Chondrocyte (in vitro differentiated cells): ENCODE data around the gene FAM193A. TPM values are rescaled to one million over a fixed set of nuclear protein-coding genes. Genes with fewer than 3 reads are reported as not detected.
"Not testable (repeated sequence)": the region's sequence is repeated elsewhere in the genome, so short reads cannot be mapped to it uniquely, and the experiment has no call there.

Experiments used
- DNase-seq: peaks from one replicate; pipeline ENCODE4 v3.0.0; 2021; ENCODE audit warnings: mixed read lengths, low spot score
- H3K27ac Mint-ChIP-seq: one replicate; pipeline ENCODE4 v1.8.0; 2021; ENCODE audit warnings: mild to moderate bottlenecking, moderate library complexity, mixed read lengths; ENCODE audit not compliant: unreplicated experiment
- H3K27me3 Mint-ChIP-seq: 2 replicates; pipeline ENCODE4 v1.8.0; 2021; ENCODE audit warnings: low read depth, mixed read lengths
- H3K36me3 Mint-ChIP-seq: 2 replicates; pipeline ENCODE4 v1.8.0; 2021; ENCODE audit warnings: low read depth, mixed read lengths
- H3K4me1 Mint-ChIP-seq: 2 replicates; pipeline ENCODE4 v1.8.0; 2021; ENCODE audit warnings: low read depth, mild to moderate bottlenecking, mixed read lengths
- H3K4me3 Mint-ChIP-seq: one replicate; pipeline ENCODE4 v1.8.0; 2021; ENCODE audit warnings: mild to moderate bottlenecking, moderate library complexity, mixed read lengths; ENCODE audit not compliant: unreplicated experiment
- H3K9me3 Mint-ChIP-seq: 2 replicates; pipeline ENCODE4 v1.8.0; 2021; ENCODE audit warnings: low read depth, mixed read lengths
- total RNA-seq: library from RNA; stranded (reverse); gene quantifications from 3 replicates; pipeline ENCODE4 v1.2.1, GENCODE V29; 2021
- TF ChIP-seq, protein P1 (sequence below): fragments of 200-600 bp; sonication (generic); IDR thresholded peaks from 2 replicates; pipeline ENCODE4 v1.5.0; 2021; ENCODE audit warnings: antibody characterized with exemption, mild to moderate bottlenecking, moderate library complexity

Gene FAM193A
- total RNA-seq, 1 donor from 2014 or later = 24.9 TPM

GRCh38 chr4:2725380-2725779 is 188.9 kb downstream of the FAM193A start:
- Mint-ChIP-seq H3K27me3 (no peaks in the 10 kb centered on the region), H3K4me3 (no peak overlapping the region), H3K27ac (no peak overlapping the region), H3K9me3 (no peaks in the 10 kb centered on the region), H3K4me1 (no peaks in the 10 kb centered on the region), H3K36me3 (peaks cover 3% of the 10 kb centered on the region)
- DNase-seq = no peak
- TF ChIP-seq, protein P1, sequence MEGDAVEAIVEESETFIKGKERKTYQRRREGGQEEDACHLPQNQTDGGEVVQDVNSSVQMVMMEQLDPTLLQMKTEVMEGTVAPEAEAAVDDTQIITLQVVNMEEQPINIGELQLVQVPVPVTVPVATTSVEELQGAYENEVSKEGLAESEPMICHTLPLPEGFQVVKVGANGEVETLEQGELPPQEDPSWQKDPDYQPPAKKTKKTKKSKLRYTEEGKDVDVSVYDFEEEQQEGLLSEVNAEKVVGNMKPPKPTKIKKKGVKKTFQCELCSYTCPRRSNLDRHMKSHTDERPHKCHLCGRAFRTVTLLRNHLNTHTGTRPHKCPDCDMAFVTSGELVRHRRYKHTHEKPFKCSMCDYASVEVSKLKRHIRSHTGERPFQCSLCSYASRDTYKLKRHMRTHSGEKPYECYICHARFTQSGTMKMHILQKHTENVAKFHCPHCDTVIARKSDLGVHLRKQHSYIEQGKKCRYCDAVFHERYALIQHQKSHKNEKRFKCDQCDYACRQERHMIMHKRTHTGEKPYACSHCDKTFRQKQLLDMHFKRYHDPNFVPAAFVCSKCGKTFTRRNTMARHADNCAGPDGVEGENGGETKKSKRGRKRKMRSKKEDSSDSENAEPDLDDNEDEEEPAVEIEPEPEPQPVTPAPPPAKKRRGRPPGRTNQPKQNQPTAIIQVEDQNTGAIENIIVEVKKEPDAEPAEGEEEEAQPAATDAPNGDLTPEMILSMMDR = no peak

- not testable (repeated sequence) for H3K4me1 Mint-ChIP-seq, H3K27me3 Mint-ChIP-seq, H3K4me3 Mint-ChIP-seq, H3K27ac Mint-ChIP-seq, H3K36me3 Mint-ChIP-seq, H3K9me3 Mint-ChIP-seq
- DNase-seq = peak; percentile 26
Observed at GRCh38 chr4:2726881-2727280, 190.4 kb downstream of the FAM193A start.

- peak; percentile 0 for DNase-seq
- peaks cover 11% of the 10 kb centered on the region for H3K36me3 Mint-ChIP-seq
- H3K27me3 Mint-ChIP-seq = no peaks in the 10 kb centered on the region
- H3K4me1 Mint-ChIP-seq = no peaks in the 10 kb centered on the region
- no peak overlapping the region for H3K27ac Mint-ChIP-seq
- TF ChIP-seq, protein P1 = no peak
- H3K4me3 Mint-ChIP-seq = no peak overlapping the region
- no peaks in the 10 kb centered on the region for H3K9me3 Mint-ChIP-seq
Observed at GRCh38 chr4:2728221-2728620, 191.8 kb downstream of the FAM193A start.

DNA sequence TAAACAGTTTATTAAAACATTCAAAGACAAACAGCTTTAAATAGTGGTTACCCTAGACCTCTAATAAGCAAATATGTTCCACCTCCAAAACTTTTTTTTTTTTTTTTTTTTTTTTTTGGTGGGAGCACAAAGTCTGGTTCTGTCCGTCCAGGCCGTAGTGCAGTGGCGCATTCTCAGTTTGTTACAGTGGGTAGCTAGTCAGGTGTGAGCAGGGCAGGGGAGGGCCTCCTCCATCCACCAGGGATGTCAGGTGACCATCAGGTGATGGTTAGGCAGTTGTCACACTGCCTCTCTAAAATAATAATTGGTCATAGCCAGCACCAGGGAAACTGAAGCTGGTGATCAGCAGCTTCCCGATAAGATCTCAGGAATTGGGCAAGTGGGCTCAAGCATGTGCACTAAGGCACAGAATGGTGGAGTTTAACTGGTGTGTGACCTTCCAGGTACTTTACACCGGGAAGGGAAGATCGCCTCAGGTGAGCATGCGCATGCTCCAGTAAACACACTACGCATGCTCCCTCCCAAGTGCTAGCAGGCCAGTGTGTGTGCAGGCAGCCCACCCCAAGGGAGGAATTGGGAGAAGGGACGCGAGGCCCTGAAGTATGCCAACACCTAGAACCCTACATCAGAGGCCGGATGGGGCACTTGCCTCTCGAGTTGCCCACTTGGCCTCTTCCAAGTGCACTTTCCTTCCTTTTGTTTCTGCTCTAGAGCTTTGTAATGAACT is 192.5 kb downstream of the FAM193A start:
- TF ChIP-seq, protein P1 = no peak
- peak; percentile 30 for DNase-seq
- H3K4me3 Mint-ChIP-seq = no peak overlapping the region
- peaks cover 11% of the 10 kb centered on the region for H3K36me3 Mint-ChIP-seq
- no peak overlapping the region for H3K27ac Mint-ChIP-seq
- H3K27me3 Mint-ChIP-seq = no peaks in the 10 kb centered on the region
- H3K4me1 Mint-ChIP-seq = no peaks in the 10 kb centered on the region
- H3K9me3 Mint-ChIP-seq = no peaks in the 10 kb centered on the region

DNA sequence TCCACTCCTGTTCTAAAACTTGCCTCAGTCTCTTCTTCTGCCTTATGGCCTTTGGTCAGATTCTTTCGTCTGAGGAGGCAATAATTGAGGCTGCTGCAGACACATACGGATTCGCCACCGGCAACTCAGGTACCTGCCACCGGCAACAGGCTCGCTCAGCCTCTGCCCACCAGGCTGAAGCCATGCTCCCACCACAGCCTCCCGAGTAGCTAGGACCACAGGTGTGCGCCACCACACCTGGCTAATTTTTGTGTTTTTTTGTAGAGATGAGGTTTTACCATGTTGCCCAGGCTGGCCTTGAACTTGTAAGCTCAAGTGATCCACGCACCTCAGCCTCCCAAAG is 193.1 kb downstream of the FAM193A start:
- Mint-ChIP-seq H3K27ac (no peak overlapping the region), H3K36me3 (peaks cover 13% of the 10 kb centered on the region), H3K9me3 (no peaks in the 10 kb centered on the region), H3K27me3 (no peaks in the 10 kb centered on the region), H3K4me3 (no peak overlapping the region), H3K4me1 (no peaks in the 10 kb centered on the region)
- no peak for DNase-seq
- TF ChIP-seq, protein P1 = no peak

DNA sequence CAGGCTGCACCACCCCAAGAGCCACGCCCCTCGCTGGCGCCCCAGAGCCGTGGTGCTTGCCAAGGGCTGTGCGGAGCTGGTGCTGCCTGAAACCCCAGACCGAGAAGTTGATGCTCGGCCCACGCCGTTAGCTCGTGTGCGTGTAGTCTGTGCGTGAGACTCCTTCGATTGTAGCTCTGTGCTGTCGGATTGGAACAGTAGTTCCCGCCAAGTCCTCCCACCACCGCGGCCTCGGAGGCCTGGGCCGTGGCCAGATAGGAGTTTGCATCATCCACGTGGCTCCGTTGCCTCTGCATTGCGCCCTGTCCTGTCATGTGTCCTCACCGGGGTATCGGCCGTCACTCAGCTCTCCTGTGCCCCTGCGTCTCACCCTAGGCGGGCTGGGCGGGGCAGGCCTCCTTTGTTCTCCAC is 195.5 kb downstream of the FAM193A start:
- Mint-ChIP-seq H3K4me3 (no peak overlapping the region), H3K9me3 (peaks cover 16% of the 10 kb centered on the region), H3K36me3 (peaks cover 26% of the 10 kb centered on the region), H3K27ac (no peak overlapping the region), H3K27me3 (no peaks in the 10 kb centered on the region), H3K4me1 (no peaks in the 10 kb centered on the region)
- DNase-seq = peak; percentile 88
- TF ChIP-seq, protein P1 = no peak
